WTC11 (cell line): ENCODE measurements around the gene RFC4. TPM values are rescaled to one million over a fixed set of nuclear protein-coding genes. Genes with fewer than 3 reads are reported as not detected.

Source experiments
- ATAC-seq: fragments of 200-7000 bp; cut with Tn5 transposase; 2 replicates; pipeline ENCODE4 v1.10.0; 2021; ENCODE audit warnings: mild to moderate bottlenecking, moderate library complexity
- CTCF ChIA-PET: fragments of 300-600 bp; sonication (Branson Sonifier 250); formaldehyde crosslinking; loops from one replicate; lab custom pipeline; 2021; ENCODE audit warnings: antibody characterized with exemption; lab: Charles Lee
- POLR2A ChIA-PET: fragments of 350-600 bp; sonication (Branson Sonifier 250); formaldehyde crosslinking; loops from one replicate; lab custom pipeline; 2021; ENCODE audit warnings: antibody characterized with exemption; lab: Charles Lee
- DNase-seq: peaks from one replicate; pipeline ENCODE4 v3.0.0; 2021; ENCODE audit warnings: low spot score
- H3K27ac Mint-ChIP-seq: 2 replicates; pipeline ENCODE4 v1.8.0; 2021; ENCODE audit warnings: mixed read lengths
- H3K27me3 Mint-ChIP-seq: 2 replicates; pipeline ENCODE4 v1.8.0; 2021; ENCODE audit warnings: low read depth, mild to moderate bottlenecking, moderate library complexity, mixed read lengths
- H3K36me3 Mint-ChIP-seq: 2 replicates; pipeline ENCODE4 v1.8.0; 2021; ENCODE audit warnings: mixed read lengths
- H3K4me1 Mint-ChIP-seq: 2 replicates; pipeline ENCODE4 v1.8.0; 2022; ENCODE audit warnings: mixed read lengths
- H3K4me3 Mint-ChIP-seq: 2 replicates; pipeline ENCODE4 v1.8.0; 2021; ENCODE audit warnings: mild to moderate bottlenecking, moderate library complexity, mixed read lengths
- H3K9me3 Mint-ChIP-seq: 2 replicates; pipeline ENCODE4 v1.8.0; 2021; ENCODE audit warnings: mixed read lengths
- CBFB ChIP-seq: sonication (generic); formaldehyde crosslinking; IDR thresholded peaks from 2 replicates; pipeline ENCODE4 v1.8.1; 2022; ENCODE audit warnings: mild to moderate bottlenecking, low read depth, missing genetic modification reagents
- CREB1 ChIP-seq: sonication (generic); formaldehyde crosslinking; IDR thresholded peaks from 2 replicates; pipeline ENCODE4 v1.8.0; 2023; ENCODE audit warnings: mild to moderate bottlenecking, missing genetic modification reagents
- FOXK1 ChIP-seq: sonication (generic); formaldehyde crosslinking; IDR thresholded peaks from 2 replicates; pipeline ENCODE4 v1.8.0; 2022; ENCODE audit warnings: mild to moderate bottlenecking, moderate library complexity, missing genetic modification reagents
- MYBL2 ChIP-seq: sonication (generic); formaldehyde crosslinking; IDR thresholded peaks from 2 replicates; pipeline ENCODE4 v1.8.1; 2023; ENCODE audit warnings: mild to moderate bottlenecking, moderate library complexity, missing genetic modification reagents
- NR2C2 ChIP-seq: sonication (generic); formaldehyde crosslinking; IDR thresholded peaks from 2 replicates; pipeline ENCODE4 v1.8.0; 2022; ENCODE audit warnings: mild to moderate bottlenecking, missing genetic modification reagents
- NR3C1 ChIP-seq: sonication (generic); formaldehyde crosslinking; conservative IDR thresholded peaks from 2 replicates; pipeline ENCODE4 v1.8.1; 2023; ENCODE audit warnings: low read depth, mild to moderate bottlenecking, missing genetic modification reagents
- OVOL2 ChIP-seq: fragments of 250-450 bp; sonication (Bioruptor Pico); IDR thresholded peaks from 2 replicates; pipeline ENCODE4 v1.9.0; 2021; ENCODE audit warnings: mild to moderate bottlenecking, borderline replicate concordance
- SMAD4 ChIP-seq: sonication (generic); formaldehyde crosslinking; IDR thresholded peaks from 2 replicates; pipeline ENCODE4 v1.8.0; 2022; ENCODE audit warnings: mild to moderate bottlenecking, missing genetic modification reagents
- TEAD4 ChIP-seq: sonication (generic); formaldehyde crosslinking; IDR thresholded peaks from 2 replicates; pipeline ENCODE4 v1.8.0; 2022; ENCODE audit warnings: mild to moderate bottlenecking, missing genetic modification reagents
- TP53 ChIP-seq: sonication (generic); formaldehyde crosslinking; IDR thresholded peaks from 2 replicates; pipeline ENCODE4 v1.8.1; 2023; ENCODE audit warnings: mild to moderate bottlenecking, missing genetic modification reagents
- ZNF138 ChIP-seq: sonication (generic); formaldehyde crosslinking; conservative IDR thresholded peaks from 2 replicates; pipeline ENCODE4 v1.8.1; 2022; ENCODE audit warnings: mild to moderate bottlenecking, moderate library complexity, missing genetic modification reagents
- ZNF317 ChIP-seq: sonication (generic); formaldehyde crosslinking; IDR thresholded peaks from 2 replicates; pipeline ENCODE4 v1.8.1; 2023; ENCODE audit warnings: low read depth, mild to moderate bottlenecking, moderate library complexity, missing genetic modification reagents, borderline replicate concordance
- ZNF396 ChIP-seq: fragments of 250-450 bp; sonication (Bioruptor Pico); IDR thresholded peaks from 2 replicates; pipeline ENCODE4 v1.8.0; 2021; ENCODE audit warnings: mild to moderate bottlenecking, moderate library complexity, borderline replicate concordance
- ZNF416 ChIP-seq: fragments of 250-450 bp; sonication (Bioruptor Pico); IDR thresholded peaks from 2 replicates; pipeline ENCODE4 v1.9.0; 2021; ENCODE audit warnings: mild to moderate bottlenecking, inconsistent platforms
- total RNA-seq: library from RNA; stranded (reverse); gene quantifications from 3 replicates; pipeline ENCODE4 v1.2.3, GENCODE V29; 2021
- TF ChIP-seq, protein P1 (sequence below): sonication (generic); formaldehyde crosslinking; IDR thresholded peaks from 2 replicates; pipeline ENCODE4 v1.8.0; 2023; ENCODE audit warnings: missing genetic modification reagents
- TF ChIP-seq, protein P2 (sequence below): fragments of 200-600 bp; IDR thresholded peaks from 2 replicates; pipeline ENCODE4 v1.8.0; 2022; ENCODE audit warnings: antibody characterized with exemption
- TF ChIP-seq, protein P3 (sequence below): sonication (generic); formaldehyde crosslinking; IDR thresholded peaks from 2 replicates; pipeline ENCODE4 v1.8.0; 2022; ENCODE audit warnings: missing genetic modification reagents
- TF ChIP-seq, protein P4 (sequence below): fragments of 250-450 bp; sonication (Bioruptor Pico); IDR thresholded peaks from 2 replicates; pipeline ENCODE4 v1.9.0; 2021; ENCODE audit warnings: mild to moderate bottlenecking
- TF ChIP-seq, protein P5 (sequence below): sonication (generic); formaldehyde crosslinking; IDR thresholded peaks from 2 replicates; pipeline ENCODE4 v1.8.1; 2023; ENCODE audit warnings: mild to moderate bottlenecking, missing genetic modification reagents, borderline replicate concordance
- TF ChIP-seq, protein P6 (sequence below): fragments of 250-450 bp; sonication (Bioruptor Pico); IDR thresholded peaks from 2 replicates; pipeline ENCODE4 v2.1.2; 2022; ENCODE audit warnings: mild to moderate bottlenecking, moderate library complexity
- TF ChIP-seq, protein P7 (sequence below): sonication (generic); formaldehyde crosslinking; IDR thresholded peaks from 2 replicates; pipeline ENCODE4 v1.8.0; 2022; ENCODE audit warnings: mild to moderate bottlenecking, missing genetic modification reagents
- TF ChIP-seq, protein P8 (sequence below): sonication (generic); formaldehyde crosslinking; IDR thresholded peaks from 2 replicates; pipeline ENCODE4 v1.8.0; 2022; ENCODE audit warnings: mild to moderate bottlenecking, missing genetic modification reagents

RFC4 gene
- total RNA-seq, 1 experiment from 2014 or later: 104 TPM

DNA sequence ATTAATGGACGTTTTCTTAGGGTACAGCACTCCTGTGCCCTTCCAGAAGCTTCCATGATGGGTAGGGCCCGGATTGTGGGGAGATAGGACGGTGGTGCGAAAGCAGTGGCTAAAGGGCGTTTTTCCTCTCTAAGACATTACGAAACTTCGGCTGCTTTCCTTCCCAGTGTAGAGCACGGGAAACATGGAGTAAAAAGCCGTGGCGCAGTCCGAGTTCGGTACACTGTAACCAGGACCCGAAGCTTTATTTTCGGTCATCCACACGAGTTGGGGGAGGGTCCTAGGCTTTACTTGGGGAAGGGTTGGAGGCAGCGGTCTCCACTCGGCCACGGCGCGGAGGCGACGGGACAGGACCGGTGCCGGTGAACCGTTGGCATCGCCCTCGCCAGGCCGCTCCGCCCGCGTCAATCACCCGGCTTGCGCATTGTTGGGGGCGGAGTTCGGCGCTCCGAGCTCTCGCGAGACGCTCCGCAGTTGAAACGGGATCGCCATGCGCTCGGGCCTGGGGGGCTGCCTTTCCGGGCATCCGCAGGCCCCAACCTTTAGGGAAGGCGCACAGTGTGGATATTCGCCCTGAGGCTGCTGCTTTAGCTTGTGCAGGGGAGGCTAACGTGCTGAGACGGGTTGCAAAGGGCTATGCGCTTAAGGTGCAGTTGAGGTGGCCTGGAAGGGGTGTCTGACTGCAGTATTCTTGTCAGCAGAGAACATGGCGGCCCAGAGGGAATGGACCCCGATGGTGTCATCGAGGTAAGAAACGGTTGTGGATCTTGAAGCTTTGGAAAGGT, 22.4 kb downstream of the RFC4 start:
- Mint-ChIP-seq H3K27ac (peak overlapping the region; percentile 100), H3K36me3 (peaks cover 56% of the 10 kb centered on the region), H3K4me3 (peak overlapping the region; percentile 100), H3K9me3 (no peaks in the 10 kb centered on the region), H3K4me1 (peaks cover 40% of the 10 kb centered on the region), H3K27me3 (peaks cover 8% of the 10 kb centered on the region; the same call in 1 of the 2 replicates)
- CTCF ChIA-PET: interaction anchor here (0.9 to 1.1 kb wide), 2 partner anchors 167 to 168 kb away, joined by 3 read pairs; no protein-coding TSS in a partner anchor
- ATAC-seq (peak; percentile 33), DNase-seq (peak; percentile 77)
- POLR2A ChIA-PET: interaction anchor here (0.6 to 2.9 kb wide), 14 partner anchors 11 to 326 kb away, joined by 3 to 22 read pairs (median 4); partner anchors contain the start of genes DNAJB11 and RFC4
- TF ChIP-seq SMAD4 (CRISPR knock-in tag) (no peak), NR2C2 (CRISPR knock-in tag) (no peak), TEAD4 (no peak), ZNF416 (CRISPR knock-in tag) (peak; percentile 88; the same call in 1 of the 2 replicates), NR3C1 (CRISPR knock-in tag) (0 out of 2 replicates have a peak, but pooled peaks have one; percentile 46), OVOL2 (CRISPR knock-in tag) (peak; percentile 82; the same call in 1 of the 2 replicates), MYBL2 (CRISPR knock-in tag) (0 out of 2 replicates have a peak, but pooled peaks have one; percentile 34), ZNF396 (CRISPR knock-in tag) (no peak), ZNF138 (CRISPR knock-in tag) (peak; percentile 45; the same call in 1 of the 2 replicates), ZNF317 (CRISPR knock-in tag) (no peak), CREB1 (CRISPR knock-in tag) (no peak), CBFB (CRISPR knock-in tag) (no peak), TP53 (0 out of 2 replicates have a peak, but pooled peaks have one; percentile 33), FOXK1 (CRISPR knock-in tag) (peak; percentile 74; the same call in 1 of the 2 replicates)
- TF ChIP-seq, protein P1, sequence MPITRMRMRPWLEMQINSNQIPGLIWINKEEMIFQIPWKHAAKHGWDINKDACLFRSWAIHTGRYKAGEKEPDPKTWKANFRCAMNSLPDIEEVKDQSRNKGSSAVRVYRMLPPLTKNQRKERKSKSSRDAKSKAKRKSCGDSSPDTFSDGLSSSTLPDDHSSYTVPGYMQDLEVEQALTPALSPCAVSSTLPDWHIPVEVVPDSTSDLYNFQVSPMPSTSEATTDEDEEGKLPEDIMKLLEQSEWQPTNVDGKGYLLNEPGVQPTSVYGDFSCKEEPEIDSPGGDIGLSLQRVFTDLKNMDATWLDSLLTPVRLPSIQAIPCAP (CRISPR knock-in tag): peak; percentile 53; the same call in 1 of the 2 replicates
- TF ChIP-seq, protein P2, sequence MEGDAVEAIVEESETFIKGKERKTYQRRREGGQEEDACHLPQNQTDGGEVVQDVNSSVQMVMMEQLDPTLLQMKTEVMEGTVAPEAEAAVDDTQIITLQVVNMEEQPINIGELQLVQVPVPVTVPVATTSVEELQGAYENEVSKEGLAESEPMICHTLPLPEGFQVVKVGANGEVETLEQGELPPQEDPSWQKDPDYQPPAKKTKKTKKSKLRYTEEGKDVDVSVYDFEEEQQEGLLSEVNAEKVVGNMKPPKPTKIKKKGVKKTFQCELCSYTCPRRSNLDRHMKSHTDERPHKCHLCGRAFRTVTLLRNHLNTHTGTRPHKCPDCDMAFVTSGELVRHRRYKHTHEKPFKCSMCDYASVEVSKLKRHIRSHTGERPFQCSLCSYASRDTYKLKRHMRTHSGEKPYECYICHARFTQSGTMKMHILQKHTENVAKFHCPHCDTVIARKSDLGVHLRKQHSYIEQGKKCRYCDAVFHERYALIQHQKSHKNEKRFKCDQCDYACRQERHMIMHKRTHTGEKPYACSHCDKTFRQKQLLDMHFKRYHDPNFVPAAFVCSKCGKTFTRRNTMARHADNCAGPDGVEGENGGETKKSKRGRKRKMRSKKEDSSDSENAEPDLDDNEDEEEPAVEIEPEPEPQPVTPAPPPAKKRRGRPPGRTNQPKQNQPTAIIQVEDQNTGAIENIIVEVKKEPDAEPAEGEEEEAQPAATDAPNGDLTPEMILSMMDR: no peak
- TF ChIP-seq, protein P3, sequence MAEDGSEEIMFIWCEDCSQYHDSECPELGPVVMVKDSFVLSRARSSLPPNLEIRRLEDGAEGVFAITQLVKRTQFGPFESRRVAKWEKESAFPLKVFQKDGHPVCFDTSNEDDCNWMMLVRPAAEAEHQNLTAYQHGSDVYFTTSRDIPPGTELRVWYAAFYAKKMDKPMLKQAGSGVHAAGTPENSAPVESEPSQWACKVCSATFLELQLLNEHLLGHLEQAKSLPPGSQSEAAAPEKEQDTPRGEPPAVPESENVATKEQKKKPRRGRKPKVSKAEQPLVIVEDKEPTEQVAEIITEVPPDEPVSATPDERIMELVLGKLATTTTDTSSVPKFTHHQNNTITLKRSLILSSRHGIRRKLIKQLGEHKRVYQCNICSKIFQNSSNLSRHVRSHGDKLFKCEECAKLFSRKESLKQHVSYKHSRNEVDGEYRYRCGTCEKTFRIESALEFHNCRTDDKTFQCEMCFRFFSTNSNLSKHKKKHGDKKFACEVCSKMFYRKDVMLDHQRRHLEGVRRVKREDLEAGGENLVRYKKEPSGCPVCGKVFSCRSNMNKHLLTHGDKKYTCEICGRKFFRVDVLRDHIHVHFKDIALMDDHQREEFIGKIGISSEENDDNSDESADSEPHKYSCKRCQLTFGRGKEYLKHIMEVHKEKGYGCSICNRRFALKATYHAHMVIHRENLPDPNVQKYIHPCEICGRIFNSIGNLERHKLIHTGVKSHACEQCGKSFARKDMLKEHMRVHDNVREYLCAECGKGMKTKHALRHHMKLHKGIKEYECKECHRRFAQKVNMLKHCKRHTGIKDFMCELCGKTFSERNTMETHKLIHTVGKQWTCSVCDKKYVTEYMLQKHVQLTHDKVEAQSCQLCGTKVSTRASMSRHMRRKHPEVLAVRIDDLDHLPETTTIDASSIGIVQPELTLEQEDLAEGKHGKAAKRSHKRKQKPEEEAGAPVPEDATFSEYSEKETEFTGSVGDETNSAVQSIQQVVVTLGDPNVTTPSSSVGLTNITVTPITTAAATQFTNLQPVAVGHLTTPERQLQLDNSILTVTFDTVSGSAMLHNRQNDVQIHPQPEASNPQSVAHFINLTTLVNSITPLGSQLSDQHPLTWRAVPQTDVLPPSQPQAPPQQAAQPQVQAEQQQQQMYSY: 0 out of 2 replicates have a peak, but pooled peaks have one; percentile 17
- TF ChIP-seq, protein P4, sequence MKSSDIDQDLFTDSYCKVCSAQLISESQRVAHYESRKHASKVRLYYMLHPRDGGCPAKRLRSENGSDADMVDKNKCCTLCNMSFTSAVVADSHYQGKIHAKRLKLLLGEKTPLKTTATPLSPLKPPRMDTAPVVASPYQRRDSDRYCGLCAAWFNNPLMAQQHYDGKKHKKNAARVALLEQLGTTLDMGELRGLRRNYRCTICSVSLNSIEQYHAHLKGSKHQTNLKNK (CRISPR knock-in tag): peak; percentile 88
- TF ChIP-seq, protein P5, sequence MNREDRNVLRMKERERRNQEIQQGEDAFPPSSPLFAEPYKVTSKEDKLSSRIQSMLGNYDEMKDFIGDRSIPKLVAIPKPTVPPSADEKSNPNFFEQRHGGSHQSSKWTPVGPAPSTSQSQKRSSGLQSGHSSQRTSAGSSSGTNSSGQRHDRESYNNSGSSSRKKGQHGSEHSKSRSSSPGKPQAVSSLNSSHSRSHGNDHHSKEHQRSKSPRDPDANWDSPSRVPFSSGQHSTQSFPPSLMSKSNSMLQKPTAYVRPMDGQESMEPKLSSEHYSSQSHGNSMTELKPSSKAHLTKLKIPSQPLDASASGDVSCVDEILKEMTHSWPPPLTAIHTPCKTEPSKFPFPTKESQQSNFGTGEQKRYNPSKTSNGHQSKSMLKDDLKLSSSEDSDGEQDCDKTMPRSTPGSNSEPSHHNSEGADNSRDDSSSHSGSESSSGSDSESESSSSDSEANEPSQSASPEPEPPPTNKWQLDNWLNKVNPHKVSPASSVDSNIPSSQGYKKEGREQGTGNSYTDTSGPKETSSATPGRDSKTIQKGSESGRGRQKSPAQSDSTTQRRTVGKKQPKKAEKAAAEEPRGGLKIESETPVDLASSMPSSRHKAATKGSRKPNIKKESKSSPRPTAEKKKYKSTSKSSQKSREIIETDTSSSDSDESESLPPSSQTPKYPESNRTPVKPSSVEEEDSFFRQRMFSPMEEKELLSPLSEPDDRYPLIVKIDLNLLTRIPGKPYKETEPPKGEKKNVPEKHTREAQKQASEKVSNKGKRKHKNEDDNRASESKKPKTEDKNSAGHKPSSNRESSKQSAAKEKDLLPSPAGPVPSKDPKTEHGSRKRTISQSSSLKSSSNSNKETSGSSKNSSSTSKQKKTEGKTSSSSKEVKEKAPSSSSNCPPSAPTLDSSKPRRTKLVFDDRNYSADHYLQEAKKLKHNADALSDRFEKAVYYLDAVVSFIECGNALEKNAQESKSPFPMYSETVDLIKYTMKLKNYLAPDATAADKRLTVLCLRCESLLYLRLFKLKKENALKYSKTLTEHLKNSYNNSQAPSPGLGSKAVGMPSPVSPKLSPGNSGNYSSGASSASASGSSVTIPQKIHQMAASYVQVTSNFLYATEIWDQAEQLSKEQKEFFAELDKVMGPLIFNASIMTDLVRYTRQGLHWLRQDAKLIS (CRISPR knock-in tag): peak; percentile 61; the same call in 1 of the 2 replicates
- TF ChIP-seq, protein P6, sequence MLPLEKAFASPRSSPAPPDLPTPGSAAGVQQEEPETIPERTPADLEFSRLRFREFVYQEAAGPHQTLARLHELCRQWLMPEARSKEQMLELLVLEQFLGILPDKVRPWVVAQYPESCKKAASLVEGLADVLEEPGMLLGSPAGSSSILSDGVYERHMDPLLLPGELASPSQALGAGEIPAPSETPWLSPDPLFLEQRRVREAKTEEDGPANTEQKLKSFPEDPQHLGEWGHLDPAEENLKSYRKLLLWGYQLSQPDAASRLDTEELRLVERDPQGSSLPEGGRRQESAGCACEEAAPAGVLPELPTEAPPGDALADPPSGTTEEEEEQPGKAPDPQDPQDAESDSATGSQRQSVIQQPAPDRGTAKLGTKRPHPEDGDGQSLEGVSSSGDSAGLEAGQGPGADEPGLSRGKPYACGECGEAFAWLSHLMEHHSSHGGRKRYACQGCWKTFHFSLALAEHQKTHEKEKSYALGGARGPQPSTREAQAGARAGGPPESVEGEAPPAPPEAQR (CRISPR knock-in tag): no peak
- TF ChIP-seq, protein P7, sequence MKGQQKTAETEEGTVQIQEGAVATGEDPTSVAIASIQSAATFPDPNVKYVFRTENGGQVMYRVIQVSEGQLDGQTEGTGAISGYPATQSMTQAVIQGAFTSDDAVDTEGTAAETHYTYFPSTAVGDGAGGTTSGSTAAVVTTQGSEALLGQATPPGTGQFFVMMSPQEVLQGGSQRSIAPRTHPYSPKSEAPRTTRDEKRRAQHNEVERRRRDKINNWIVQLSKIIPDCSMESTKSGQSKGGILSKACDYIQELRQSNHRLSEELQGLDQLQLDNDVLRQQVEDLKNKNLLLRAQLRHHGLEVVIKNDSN (CRISPR knock-in tag): 0 out of 2 replicates have a peak, but pooled peaks have one; percentile 19
- TF ChIP-seq, protein P8, sequence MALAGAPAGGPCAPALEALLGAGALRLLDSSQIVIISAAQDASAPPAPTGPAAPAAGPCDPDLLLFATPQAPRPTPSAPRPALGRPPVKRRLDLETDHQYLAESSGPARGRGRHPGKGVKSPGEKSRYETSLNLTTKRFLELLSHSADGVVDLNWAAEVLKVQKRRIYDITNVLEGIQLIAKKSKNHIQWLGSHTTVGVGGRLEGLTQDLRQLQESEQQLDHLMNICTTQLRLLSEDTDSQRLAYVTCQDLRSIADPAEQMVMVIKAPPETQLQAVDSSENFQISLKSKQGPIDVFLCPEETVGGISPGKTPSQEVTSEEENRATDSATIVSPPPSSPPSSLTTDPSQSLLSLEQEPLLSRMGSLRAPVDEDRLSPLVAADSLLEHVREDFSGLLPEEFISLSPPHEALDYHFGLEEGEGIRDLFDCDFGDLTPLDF (CRISPR knock-in tag): no peak
